NCI-H446 treated with DMSO at 0.1 percent for 48 hours (cell line): ENCODE data around the gene RGN.
"Not testable (repeated sequence)": the region's sequence is repeated elsewhere in the genome, so short reads cannot be mapped to it uniquely, and the experiment has no call there.

ENCODE experiments used
- DNase-seq: peaks from one replicate; lab custom pipeline; 2025; lab: John Stamatoyannopoulos, UW

RGN gene

DNA sequence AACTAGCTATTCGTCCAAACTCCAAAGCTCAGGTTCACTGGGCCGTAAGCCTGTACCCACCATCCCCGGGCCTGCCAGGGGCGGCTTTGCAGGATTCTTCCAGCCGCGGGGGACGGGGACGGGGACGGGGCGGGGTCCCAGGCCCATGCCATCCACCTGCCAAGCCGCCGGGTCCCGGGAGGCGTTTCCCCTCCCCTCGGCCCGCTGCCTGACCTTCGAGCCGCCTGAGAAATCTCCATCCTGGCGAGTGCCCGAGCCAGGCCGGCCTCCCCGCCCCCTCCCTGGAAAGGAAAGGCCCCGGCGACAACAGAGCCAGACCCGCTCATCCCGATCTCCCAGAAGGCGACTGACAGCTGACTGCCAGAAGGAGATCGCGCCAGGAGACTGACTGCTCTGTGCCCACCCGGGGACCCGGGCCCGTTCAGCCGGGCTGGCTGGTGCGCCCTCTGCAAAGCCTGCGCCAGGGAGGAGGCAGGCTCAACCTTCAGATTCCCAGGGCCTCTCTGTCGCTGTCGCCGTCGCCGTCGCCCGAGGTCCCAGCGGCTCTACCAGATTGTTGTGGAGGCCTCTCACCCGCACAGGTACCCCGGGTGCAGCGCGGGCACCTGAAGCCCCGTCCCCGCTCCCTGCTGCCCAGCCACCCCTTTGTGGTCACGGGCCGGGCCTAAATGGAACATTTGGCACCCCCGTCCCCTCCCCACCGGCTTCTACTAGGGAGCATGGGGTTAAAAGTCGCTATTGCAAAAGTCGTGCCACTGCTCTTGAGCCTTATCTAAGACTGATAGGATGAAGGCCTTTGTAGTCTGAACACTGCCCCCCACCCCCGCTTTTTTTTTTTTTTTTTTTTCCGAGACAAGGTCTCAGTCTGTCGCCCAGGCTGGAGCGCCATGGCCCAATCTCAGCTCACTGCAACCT is at the start of gene RGN:
RGN (plus strand) TSS at position 315 of the 915 bp plus-strand sequence. CDS start 2,702 bp downstream, outside the sequence.
- DNase-seq = no peak

DNA sequence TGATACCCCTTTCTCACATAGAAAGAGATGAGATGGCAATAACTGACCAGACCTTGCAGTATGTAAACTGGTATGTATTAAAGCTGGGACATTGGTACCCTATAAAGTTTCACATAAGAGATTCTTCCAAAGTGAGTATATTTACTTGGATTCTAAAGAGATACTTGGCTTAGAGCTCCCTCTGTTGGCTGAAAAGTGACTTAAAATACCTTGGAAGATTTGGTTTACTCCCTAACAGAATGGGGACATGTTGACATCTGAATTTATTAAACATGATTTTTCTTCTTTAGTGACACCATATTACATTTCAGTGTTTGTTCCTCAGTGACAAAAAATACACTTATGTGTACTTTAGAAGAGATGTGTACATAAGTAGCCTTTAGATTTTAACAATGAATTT is 47.9 kb upstream of the RGN start:
- peak; percentile 24 for DNase-seq

GRCh38 chrX:47047989-47048388 is 30.3 kb upstream of the RGN start:
- no peak for DNase-seq

DNA sequence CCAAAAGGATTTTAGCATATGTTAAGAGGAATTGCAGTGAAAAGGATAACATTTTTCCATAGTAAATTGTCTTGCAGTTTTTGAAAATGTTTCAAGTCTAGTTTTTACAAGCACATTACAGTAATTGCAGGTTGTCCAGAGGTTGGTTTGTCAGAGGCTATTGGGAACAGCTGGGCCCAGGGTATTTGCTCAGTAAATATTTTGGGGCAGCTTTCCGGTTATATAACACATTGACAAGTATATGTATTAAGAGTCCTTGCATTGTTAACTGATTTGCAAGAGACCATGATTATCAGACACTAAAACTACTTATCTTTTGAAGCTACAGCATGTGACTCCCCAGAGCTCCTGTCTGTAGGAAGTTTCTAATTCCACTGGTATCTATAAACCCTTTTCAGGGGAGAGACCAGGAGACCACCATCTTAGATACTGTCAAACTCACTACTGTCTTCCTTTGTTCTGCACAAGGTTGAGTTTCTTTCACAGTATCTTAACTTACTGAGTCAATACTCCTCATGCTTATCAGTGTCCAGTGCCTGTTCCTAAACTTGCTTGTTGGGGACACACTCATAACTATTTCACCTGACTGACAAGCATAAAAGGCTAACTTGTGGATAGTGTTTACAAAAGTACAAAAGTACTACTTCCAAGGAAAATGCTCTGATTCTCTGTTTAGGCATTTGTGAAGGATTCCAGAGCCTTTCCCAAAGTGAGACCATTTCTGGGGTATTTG is 18.9 kb upstream of the RGN start:
- no peak for DNase-seq

GRCh38 chrX:47060708-47061107 is 17.5 kb upstream of the RGN start:
- DNase-seq = no peak

GRCh38 chrX:47061238-47061919 is 16.9 kb upstream of the RGN start:
- no peak for DNase-seq

DNA sequence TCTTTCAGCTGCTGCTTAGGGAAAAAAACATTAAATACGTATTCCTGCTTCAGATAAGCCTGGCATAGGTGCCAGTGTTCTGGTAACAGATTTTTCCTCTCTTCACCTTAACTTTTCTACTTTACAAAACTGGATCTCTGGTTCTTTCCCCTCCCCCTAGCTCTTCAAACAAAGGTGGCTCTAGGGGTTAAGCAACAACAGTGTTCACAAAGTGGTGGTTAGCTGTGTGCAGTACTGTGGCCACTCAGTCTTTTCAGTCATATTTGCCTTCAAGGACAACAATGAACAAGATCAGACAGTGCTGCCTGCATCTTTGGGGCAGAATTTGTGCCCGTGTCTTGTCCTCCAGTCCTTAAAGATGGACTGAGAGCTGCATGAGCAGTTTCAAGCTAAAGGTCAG is 15.1 kb upstream of the RGN start:
- DNase-seq = no peak

DNA sequence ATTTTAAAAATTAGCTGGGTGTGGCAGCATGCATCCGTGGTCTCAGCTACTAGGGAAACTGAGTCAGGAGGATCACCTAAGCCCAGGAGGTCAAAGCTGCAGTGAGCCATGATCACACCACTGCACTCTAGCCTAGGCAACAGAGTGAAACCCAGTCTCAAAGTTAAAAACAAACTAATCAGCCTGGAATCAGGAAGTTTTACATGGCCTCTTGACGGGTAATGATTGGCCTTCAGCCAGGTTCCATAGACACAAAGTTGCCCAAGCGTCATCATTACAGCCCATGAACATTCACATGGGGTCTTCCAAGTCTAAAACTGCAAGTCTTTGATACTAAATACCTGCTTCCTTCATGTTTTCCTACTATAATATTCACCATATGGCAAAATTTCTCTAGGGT is 10.0 kb upstream of the RGN start:
- DNase-seq = no peak

DNA sequence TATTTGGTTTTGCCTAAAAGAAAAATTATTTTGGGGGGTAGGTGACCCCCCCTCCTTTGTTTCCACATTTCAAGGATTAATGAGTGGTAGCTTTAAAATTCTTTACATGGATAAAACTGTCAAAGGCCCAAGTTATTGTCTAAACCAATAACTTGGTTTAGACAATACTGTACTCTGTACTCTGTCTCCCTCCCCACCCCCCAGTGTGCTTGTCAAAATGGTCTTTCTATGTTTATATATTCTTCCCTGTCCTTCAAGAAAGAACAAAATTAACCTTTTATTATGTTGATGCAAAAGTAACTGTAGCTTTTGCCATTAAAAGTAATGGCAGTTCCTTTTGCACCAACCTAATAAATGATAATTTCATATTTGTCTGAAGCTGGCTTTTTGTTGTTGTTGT is 9.5 kb upstream of the RGN start:
- no peak for DNase-seq

DNA sequence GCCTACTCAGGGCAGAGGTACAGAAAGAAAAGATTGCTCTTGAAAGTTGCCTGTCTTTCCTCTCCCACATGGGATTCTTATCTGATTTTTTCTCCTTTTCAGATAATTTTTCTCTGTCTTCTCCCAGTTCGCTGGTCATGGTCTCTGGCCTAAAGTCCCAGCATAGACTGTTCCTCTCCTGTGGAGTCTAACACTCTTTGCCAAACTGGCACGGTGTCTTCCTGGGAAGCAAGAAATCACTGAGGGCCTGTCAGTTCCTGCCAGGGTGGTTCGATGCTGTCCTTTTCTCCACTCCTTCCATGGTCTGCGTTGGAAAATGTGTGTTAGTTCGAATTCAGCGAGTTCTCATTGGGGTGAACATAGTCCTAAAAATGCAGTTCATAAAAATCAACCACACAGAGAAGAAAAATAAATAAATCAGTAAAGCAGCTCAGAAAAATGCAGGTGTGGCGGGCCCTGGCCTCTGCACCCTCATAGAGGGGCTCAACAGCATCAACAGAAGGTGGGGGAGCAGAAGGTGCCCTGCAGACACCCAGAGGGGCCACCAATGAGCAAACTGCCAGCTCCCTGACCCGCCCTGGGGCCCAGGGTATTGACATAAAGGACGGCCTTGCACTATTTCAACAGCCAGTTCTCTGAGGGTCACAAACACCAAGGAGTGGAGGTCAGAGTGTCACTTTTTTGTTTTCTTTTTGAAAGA is 2.1 kb downstream of the RGN start:
- DNase-seq = no peak

- DNase-seq = no peak
Observed at GRCh38 chrX:47080915-47081236, 2.6 kb downstream of the RGN start.

- no peak for DNase-seq
Observed at GRCh38 chrX:47091149-47091775, 13.0 kb downstream of the RGN start.

DNA sequence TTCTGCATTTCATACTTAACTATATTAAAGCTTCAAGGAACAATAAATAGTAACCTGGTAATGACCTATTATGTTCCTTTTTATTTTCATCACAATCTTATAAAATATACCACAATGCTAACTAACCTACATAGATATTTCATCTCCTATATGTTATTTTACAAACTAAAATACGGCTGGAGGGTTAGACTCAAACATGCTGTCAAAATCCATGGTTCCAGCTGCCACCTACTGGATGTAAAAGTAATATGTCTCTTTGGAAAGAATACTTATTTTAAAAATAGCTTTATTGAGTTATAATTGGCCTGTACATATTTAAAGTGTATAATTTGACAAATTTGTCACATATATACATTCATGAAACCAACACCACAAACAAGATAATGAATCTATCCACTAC is 15.0 kb downstream of the RGN start:
- DNase-seq = peak; percentile 1

DNA sequence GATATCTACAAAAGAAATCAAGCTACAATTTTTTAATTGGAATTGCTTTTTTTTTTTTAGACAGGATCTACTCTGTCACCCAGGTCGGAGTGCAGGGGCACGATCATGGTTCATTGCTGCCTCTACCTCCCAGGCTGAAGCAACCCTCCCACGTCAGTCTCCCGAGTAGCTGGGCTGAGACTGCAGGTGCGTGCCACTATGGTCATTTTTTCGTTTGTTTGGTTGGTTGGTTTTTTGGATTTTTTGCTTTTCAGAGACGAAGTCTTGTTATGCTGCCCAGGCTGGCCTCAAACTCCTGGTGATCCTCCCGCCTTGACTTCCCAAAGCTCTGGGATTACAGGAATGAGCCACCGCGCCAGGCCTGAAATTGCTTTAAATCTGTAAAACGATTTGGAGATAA is 15.6 kb downstream of the RGN start:
- no peak for DNase-seq

DNA sequence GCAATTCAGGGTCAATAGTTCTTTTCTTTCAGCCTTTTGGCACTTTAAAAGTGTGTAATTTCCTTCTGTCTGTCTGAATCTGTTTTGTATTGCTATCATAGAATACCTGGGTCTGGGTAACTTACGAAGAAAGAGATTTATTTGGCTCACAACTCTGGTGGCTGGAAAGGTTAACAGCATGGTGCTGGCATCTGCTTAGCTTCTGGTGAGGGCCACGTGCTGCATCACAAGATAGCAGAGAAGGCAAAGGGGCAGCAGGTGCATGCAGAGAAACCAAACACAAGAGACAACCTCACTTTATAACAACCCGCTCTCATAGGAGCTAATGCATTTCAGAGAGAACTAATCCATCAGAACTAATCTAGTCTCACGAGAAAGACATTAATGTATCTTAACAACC is 18.8 kb downstream of the RGN start:
- DNase-seq = no peak

- no peak for DNase-seq
Observed at GRCh38 chrX:47098338-47099094, 20.3 kb downstream of the RGN start.

DNA sequence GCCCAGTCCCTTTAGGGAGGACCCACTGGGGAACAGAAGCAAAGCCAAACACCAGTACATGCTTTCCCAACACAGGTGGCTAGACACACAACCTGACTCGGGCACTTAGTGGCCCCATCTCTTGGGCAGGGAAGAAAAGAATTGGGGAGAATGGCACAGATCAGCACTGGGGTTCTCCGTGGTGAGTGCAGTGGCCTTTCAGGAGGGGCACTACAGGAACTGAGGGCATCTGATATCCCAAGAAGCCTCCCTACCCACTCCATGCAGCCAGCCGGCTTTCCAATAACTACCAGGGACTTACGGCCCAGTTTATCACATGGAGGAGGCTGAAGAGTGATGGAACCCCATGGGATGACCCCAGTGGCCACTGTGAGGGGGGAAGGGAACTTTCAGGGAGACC is 23.0 kb downstream of the RGN start:
- no peak for DNase-seq

DNA sequence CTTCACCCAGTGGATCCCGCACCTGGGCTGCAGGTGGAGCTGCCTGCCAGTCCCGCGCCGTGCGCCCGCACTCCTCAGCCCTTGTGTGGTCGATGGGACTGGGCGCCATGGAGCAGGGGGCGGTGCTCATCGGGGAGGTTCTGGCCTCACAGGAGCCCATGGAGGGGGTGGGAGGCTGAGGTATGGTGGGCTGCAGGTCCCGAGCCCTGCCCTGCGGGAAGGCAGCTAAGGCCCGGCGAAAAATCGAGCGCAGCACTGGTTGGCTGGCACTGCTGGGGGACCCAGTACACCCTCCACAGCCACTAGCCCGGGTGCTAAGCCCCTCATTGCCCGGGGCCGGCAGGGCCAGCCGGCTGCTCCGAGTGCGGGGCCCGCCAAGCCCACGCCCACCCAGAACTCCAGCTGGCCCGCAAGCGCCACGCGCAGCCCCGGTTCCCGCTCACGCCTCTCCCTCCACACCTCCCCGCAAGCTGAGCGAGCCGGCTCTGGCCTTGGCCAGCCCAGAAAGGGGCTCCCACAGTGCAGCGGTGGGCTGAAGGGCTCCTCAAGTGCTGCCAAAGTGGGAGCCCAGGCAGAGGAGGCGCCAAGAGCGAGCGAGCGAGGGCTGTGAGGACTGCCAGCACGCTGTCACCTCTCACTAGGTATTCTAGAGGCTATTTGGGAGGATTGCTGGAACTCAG is 32.8 kb downstream of the RGN start:
- not testable (repeated sequence) for DNase-seq

DNA sequence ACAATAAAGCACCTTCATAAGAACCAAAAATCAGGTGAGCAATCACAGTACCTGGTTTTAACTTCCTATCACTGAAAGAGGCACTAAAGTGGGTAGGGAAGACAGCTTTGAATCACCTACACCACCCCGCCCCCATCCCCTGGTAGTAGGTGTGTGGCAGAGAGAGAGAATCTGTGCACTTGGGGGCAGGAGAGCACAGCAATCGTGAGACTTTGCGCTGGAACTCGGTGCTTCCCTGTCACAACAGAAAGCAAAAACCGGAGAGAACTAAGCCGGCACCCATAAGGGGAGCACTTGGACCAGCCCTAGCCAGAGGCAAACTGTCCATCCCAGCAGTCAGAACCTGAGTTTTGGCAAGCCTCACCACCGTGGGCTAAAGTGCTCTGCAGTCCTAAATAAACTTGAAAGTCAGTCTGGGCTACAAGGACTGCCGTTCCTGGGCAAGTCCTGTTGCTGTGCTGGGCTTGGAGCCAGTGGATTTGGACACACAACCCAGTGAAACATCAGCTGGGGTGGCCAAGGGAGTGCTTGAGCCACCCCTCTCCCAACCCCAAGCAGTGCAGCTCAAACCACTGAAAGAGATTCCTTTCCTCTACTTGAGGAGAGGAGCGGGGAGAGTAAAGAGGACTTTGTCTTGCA is 34.2 kb downstream of the RGN start:
- no peak for DNase-seq

DNA sequence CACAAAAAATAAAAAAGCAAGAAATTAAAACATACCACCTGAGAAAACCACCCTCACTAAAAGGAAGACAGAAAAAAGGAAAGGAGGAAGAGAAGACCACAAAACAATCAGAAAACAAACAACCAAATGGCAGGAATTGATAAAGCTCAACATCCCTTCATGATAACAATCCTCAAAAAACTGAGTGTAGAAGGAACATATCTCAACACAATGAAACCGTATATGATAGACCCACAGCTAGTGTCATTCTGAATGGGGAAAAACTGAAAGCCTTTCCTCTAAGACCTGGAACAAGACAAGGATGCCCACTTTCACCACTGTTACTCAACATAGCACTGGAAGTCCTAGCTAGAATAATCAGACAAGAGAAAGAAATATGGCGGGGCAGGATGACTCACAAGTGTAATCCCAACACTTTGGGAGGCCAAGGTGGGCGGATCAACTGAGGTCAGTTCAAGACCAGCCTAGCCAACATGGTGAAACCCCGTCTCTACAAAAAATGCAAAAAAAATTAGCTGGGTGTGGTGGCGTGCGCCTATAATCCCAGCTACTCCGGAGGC is 38.4 kb downstream of the RGN start:
- not testable (repeated sequence) for DNase-seq
